CD14-positive monocyte (primary cell): ENCODE results near the gene CDK11B. TPM values are rescaled to one million over a fixed set of nuclear protein-coding genes. Genes with fewer than 3 reads are reported as not detected.
"Not testable (repeated sequence)": the region's sequence is repeated elsewhere in the genome, so short reads cannot be mapped to it uniquely, and the experiment has no call there.

ENCODE experiments used
- DNase-seq, 3 donors: peaks; one replicate each; pipeline ENCODE4 v3.0.0-alpha.2; 2011 to 2022
- H2AFZ ChIP-seq: 2 replicates; pipeline ENCODE4 v1.6.0; 2012; ENCODE audit warnings: mild to moderate bottlenecking, low read depth, low read length, inconsistent platforms; ENCODE audit not compliant: insufficient read depth, poor library complexity, severe bottlenecking
- H3K27ac ChIP-seq, 2 donors: 1 replicate in 1 of 2; 2 replicates in 1 of 2; pipeline ENCODE4 v1.5.1; 2012 to 2013; ENCODE audit warnings: low read length in 2 of 2, control low read depth in 1 of 2, inconsistent platforms in 1 of 2, low read depth in 1 of 2, mild to moderate bottlenecking in 1 of 2
- H3K27me3 ChIP-seq, 2 donors: one replicate each; pipeline versions ENCODE4 v1.6.0 to v1.6.1; 2011 to 2013; ENCODE audit warnings: low read length in 2 of 2; ENCODE audit not compliant: control insufficient read depth in 2 of 2, insufficient read depth in 2 of 2
- H3K36me3 ChIP-seq, 2 donors: replicated peaks in 1 of 2; 1 replicate in 1 of 2; 2 replicates in 1 of 2; pipeline versions ENCODE4 v1.5.1 to v1.6.1; 2012 to 2013; ENCODE audit warnings: low read length in 2 of 2, control low read depth in 1 of 2, inconsistent platforms in 1 of 2, mild to moderate bottlenecking in 1 of 2; ENCODE audit not compliant: insufficient read depth in 2 of 2, control insufficient read depth in 1 of 2
- H3K4me1 ChIP-seq, 2 donors: 1 replicate in 1 of 2; 2 replicates in 1 of 2; pipeline versions ENCODE4 v1.5.1 to v1.6.1; 2012 to 2013; ENCODE audit warnings: low read length in 2 of 2, control low read depth in 1 of 2, inconsistent platforms in 1 of 2, mild to moderate bottlenecking in 1 of 2, moderate library complexity in 1 of 2; ENCODE audit not compliant: insufficient read depth in 2 of 2, control insufficient read depth in 1 of 2
- H3K4me2 ChIP-seq: replicated peaks from 2 replicates; pipeline ENCODE3; 2012; ENCODE audit warnings: low read length, moderate library complexity, mild to moderate bottlenecking; ENCODE audit not compliant: poor library complexity, severe bottlenecking; ENCODE audit errors: extremely low read depth
- H3K4me3 ChIP-seq, 3 experiments: fragments of 200-600 bp in 1 of 3; sonication (generic) in 1 of 3; replicated peaks in 1 of 3; 1 replicate in 2 of 3; 2 replicates in 1 of 3; pipeline ENCODE4 v1.5.1; 2011 to 2013; ENCODE audit warnings: low read length in 3 of 3, mild to moderate bottlenecking in 3 of 3, control low read depth in 2 of 3, low read depth in 2 of 3, inconsistent platforms in 1 of 3, moderate library complexity in 1 of 3
- H3K79me2 ChIP-seq: 2 replicates; pipeline ENCODE4 v1.6.0; 2012; ENCODE audit warnings: mild to moderate bottlenecking, control low read depth, inconsistent platforms, low read length, moderate library complexity; ENCODE audit not compliant: insufficient read depth
- H3K9ac ChIP-seq: 2 replicates; pipeline ENCODE4 v1.6.0; 2017; ENCODE audit warnings: low read length, mild to moderate bottlenecking; ENCODE audit not compliant: insufficient read depth, poor library complexity, severe bottlenecking
- H3K9me3 ChIP-seq, 2 donors: replicated peaks in 1 of 2; 1 replicate in 1 of 2; 2 replicates in 1 of 2; pipeline versions ENCODE4 v1.5.1 to v1.6.1; 2012 to 2013; ENCODE audit warnings: low read length in 2 of 2, control low read depth in 1 of 2; ENCODE audit not compliant: control insufficient read depth in 1 of 2, insufficient read depth in 1 of 2
- H4K20me1 ChIP-seq: 2 replicates; pipeline ENCODE4 v1.6.0; 2012; ENCODE audit warnings: mild to moderate bottlenecking, low read length, control low read depth, moderate library complexity; ENCODE audit not compliant: insufficient read depth
- H3K27ac Mint-ChIP-seq, 7 donors: one replicate each; pipeline ENCODE4 v1.8.0; 2020; ENCODE audit warnings: mild to moderate bottlenecking in 7 of 7, mixed read lengths in 7 of 7, moderate library complexity in 6 of 7, inconsistent platforms in 2 of 7
- H3K27me3 Mint-ChIP-seq, 3 donors: one replicate each; pipeline ENCODE4 v1.8.0; 2021 to 2022; ENCODE audit warnings: low read depth in 3 of 3, mild to moderate bottlenecking in 3 of 3, mixed read lengths in 3 of 3, moderate library complexity in 3 of 3, inconsistent platforms in 1 of 3
- H3K36me3 Mint-ChIP-seq, 2 donors: one replicate each; pipeline ENCODE4 v1.8.0; 2020; ENCODE audit warnings: mixed read lengths in 2 of 2, inconsistent platforms in 1 of 2, mild to moderate bottlenecking in 1 of 2
- H3K4me1 Mint-ChIP-seq: one replicate; pipeline ENCODE4 v1.8.0; 2020; ENCODE audit warnings: mild to moderate bottlenecking, mixed read lengths
- H3K4me3 Mint-ChIP-seq, 2 donors: one replicate each; pipeline ENCODE4 v1.8.0; 2020; ENCODE audit warnings: mild to moderate bottlenecking in 2 of 2, mixed read lengths in 2 of 2, moderate library complexity in 1 of 2
- H3K9me3 Mint-ChIP-seq, 7 donors: one replicate each; pipeline ENCODE4 v1.8.0; 2020 to 2022; ENCODE audit warnings: mixed read lengths in 7 of 7, mild to moderate bottlenecking in 6 of 7, moderate library complexity in 6 of 7, inconsistent platforms in 2 of 7
- WGBS: methylation state at CpG from one replicate; pipeline ENCODE4 v1.1.5; 2013; ENCODE audit warnings: missing lambda C conversion rate; ENCODE audit not compliant: insufficient coverage; 5-methylcytosine and 5-hydroxymethylcytosine counted together
- intact Hi-C, 2 donors: fragments of 100-400 bp; cut with micrococcal nuclease; formaldehyde crosslinking; loops; one replicate each; pipeline versions ENCODE4 v1.15.0 to v1.15.1; 2023
- polyA plus RNA-seq, 3 donors: library from polyadenylated mRNA; depleted of rRNA in 1 of 3; unstranded in 2 of 3; stranded (reverse) in 1 of 3; fragments of 300-500 nt in 2 of 3; fragments of >200 nt in 1 of 3; fragmentation: Illumina TruSeq in 2 of 3; gene quantifications; 1 replicate in 2 of 3; 2 replicates in 1 of 3; pipeline ENCODE4 v1.2.3, GENCODE V29; 2012 to 2021
- TF ChIP-seq, protein P1 (sequence below): fragments of 200-600 bp; IDR thresholded peaks from one replicate; pipeline ENCODE4 v1.8.0; 2022; ENCODE audit warnings: antibody characterized with exemption, mild to moderate bottlenecking

The CDK11B gene
- polyA plus RNA-seq, 3 donors, result 2.5 to 12.7 (median 6.6) TPM

DNA sequence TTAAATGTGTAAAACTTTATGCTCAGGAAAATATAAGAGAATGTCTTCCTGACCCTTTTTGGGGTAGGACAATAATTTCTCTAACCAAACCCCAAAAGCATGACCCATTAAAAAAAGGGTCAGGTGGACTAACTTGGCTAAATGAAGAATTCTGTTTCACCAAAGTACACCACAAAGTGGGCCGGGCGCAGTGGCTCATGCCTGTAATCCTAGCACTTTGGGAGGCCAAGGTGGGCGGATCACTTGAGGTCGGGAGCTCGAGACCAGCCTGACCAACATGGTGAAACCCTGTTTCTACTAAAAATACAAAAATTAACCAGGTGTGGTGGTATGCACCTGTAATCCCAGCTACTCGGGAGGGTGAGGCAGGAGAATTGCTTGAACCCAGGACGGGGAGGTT lies 30.7 kb upstream of the CDK11B start:
- DNase-seq, H3K4me3 Mint-ChIP-seq: not testable (repeated sequence)
- no CpG with 5 or more reads among the region's 7 CpGs for WGBS

GRCh38 chr1:1687846-1688245 lies 29.0 kb upstream of the CDK11B start:
- peaks cover 18 to 20% of the 10 kb centered on the region in 2 donors for H3K4me1 ChIP-seq

More for the DNA sequence above, 30.7 kb upstream of the CDK11B start:
- H3K79me2 ChIP-seq, result peaks cover 33% of the 10 kb centered on the region
- not testable (repeated sequence) for H3K36me3 ChIP-seq, H3K27ac Mint-ChIP-seq, H3K4me3 ChIP-seq, H3K4me2 ChIP-seq, H3K27ac ChIP-seq, H3K27me3 Mint-ChIP-seq, H3K9me3 ChIP-seq, H3K9ac ChIP-seq, H3K9me3 Mint-ChIP-seq, H2AFZ ChIP-seq, H3K27me3 ChIP-seq
- peaks cover 27 to 29% of the 10 kb centered on the region in 2 donors for H3K4me1 ChIP-seq
- Mint-ChIP-seq H3K4me1 (peaks cover 19% of the 10 kb centered on the region), H3K36me3 (peaks cover 8 to 16% of the 10 kb centered on the region in 2 donors)
- intact Hi-C loops, result loop anchor here in 1 of 2 donors (10.0 kb wide), 1 partner anchor 115 kb away; the partner anchor contains the start of gene SSU72
- peaks cover 19% of the 10 kb centered on the region for H4K20me1 ChIP-seq

More at GRCh38 chr1:1687846-1688245, 29.0 kb upstream of the CDK11B start:
- Histone ChIP-seq H2AFZ (no peak overlapping the region), H4K20me1 (peaks cover 34% of the 10 kb centered on the region), H3K79me2 (peaks cover 49% of the 10 kb centered on the region), H3K36me3 (peaks cover 6 to 13% of the 10 kb centered on the region in 2 donors), H3K9ac (no peak overlapping the region), H3K27me3 (no peaks in the 10 kb centered on the region), H3K4me2 (no peak overlapping the region), H3K4me3 (no peak overlapping the region), H3K9me3 (no peaks in the 10 kb centered on the region), H3K27ac (no peak overlapping the region)
- 96% methylated on average over 4 of the region's 9 CpGs for WGBS
- Mint-ChIP-seq H3K27me3 (peaks cover 0 to 3% (median 0%) of the 10 kb centered on the region in 3 donors), H3K4me3 (no peak overlapping the region), H3K4me1 (peaks cover 19% of the 10 kb centered on the region), H3K9me3 (peaks cover 0 to 2% (median 0%) of the 10 kb centered on the region in 7 donors), H3K36me3 (peaks cover 15 to 33% of the 10 kb centered on the region in 2 donors), H3K27ac (peak overlapping the region in 5 of 7 donors; percentile 7 to 89 (median 44))
- intact Hi-C loops, result loop anchor here in 1 of 2 donors (10.0 kb wide), 1 partner anchor 113 kb away; the partner anchor contains the start of gene SSU72
- DNase-seq, result no peak
- TF ChIP-seq, protein P1, sequence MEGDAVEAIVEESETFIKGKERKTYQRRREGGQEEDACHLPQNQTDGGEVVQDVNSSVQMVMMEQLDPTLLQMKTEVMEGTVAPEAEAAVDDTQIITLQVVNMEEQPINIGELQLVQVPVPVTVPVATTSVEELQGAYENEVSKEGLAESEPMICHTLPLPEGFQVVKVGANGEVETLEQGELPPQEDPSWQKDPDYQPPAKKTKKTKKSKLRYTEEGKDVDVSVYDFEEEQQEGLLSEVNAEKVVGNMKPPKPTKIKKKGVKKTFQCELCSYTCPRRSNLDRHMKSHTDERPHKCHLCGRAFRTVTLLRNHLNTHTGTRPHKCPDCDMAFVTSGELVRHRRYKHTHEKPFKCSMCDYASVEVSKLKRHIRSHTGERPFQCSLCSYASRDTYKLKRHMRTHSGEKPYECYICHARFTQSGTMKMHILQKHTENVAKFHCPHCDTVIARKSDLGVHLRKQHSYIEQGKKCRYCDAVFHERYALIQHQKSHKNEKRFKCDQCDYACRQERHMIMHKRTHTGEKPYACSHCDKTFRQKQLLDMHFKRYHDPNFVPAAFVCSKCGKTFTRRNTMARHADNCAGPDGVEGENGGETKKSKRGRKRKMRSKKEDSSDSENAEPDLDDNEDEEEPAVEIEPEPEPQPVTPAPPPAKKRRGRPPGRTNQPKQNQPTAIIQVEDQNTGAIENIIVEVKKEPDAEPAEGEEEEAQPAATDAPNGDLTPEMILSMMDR, result no peak
